ENCODE results near the gene KCND1.

KCND1 gene

DNA sequence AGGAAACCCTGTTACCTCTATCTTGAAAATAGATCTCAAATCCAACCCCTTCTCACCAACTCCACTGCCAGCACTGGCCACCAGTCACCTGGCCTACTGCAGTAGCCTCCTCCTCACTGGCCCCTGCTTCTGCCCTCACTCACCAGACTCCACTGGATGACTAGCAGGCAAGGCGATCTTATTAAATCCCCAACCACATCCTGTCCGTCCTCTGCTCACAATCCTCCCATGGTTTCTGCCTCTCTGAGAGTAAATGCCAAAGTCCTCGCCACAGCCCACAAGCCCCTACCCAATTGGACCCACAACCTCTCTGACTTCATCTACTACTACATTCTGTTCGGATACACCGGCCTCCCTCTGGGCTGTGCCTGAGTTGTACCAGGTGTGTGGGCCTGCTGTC is 47.4 kb downstream of the KCND1 start:
- H2BK120ac ChIP-seq (ENCODE audit: low read depth, low read length) = no peak overlapping the region
- H3K23ac ChIP-seq (ENCODE audit: low read length) = no peak overlapping the region
- no peak overlapping the region for H2BK15ac ChIP-seq (replicated peaks; ENCODE audit: low read depth)
- no peak overlapping the region for H3K27ac ChIP-seq (ENCODE audit: low read depth, low read length)
- no peak overlapping the region for H3K4me2 ChIP-seq (ENCODE audit: low read length)
- no peak overlapping the region for H3K56ac ChIP-seq (ENCODE audit: low read length)
- no peak overlapping the region for H4K5ac ChIP-seq (ENCODE audit: low read length)
- peaks cover 2% of the 10 kb centered on the region for H3K36me3 ChIP-seq (ENCODE audit: control insufficient read depth, insufficient read depth, low read length)
- no peak overlapping the region for H4K8ac ChIP-seq (ENCODE audit: low read depth, low read length)
- H3K79me2 ChIP-seq (ENCODE audit: control insufficient read depth, insufficient read depth, low read length) = no peaks in the 10 kb centered on the region
- H3K79me1 ChIP-seq (ENCODE audit: low read length) = no peaks in the 10 kb centered on the region
- no CpG with 5 or more reads among the region's 5 CpGs for WGBS (ENCODE audit: extremely low coverage, insufficient coverage, low lambda C conversion rate)
- H3K9ac ChIP-seq (ENCODE audit: low read length) = no peak overlapping the region
- H2AK5ac ChIP-seq (ENCODE audit: low read length) = no peak overlapping the region
- no peak overlapping the region for H3K18ac ChIP-seq (ENCODE audit: low read length)
- no peak overlapping the region for H3K4ac ChIP-seq (ENCODE audit: low read depth, low read length)
- no peak overlapping the region for H3K4me3 ChIP-seq (ENCODE audit: low read length)
- H2BK5ac ChIP-seq (ENCODE audit: low read length) = no peak overlapping the region
- no peak for DNase-seq
- H3K27me3 ChIP-seq (ENCODE audit: insufficient read depth, low read length, poor library complexity) = no peaks in the 10 kb centered on the region
- H3K4me1 ChIP-seq (ENCODE audit: control insufficient read depth, low read depth, low read length) = peaks cover 9% of the 10 kb centered on the region

DNA sequence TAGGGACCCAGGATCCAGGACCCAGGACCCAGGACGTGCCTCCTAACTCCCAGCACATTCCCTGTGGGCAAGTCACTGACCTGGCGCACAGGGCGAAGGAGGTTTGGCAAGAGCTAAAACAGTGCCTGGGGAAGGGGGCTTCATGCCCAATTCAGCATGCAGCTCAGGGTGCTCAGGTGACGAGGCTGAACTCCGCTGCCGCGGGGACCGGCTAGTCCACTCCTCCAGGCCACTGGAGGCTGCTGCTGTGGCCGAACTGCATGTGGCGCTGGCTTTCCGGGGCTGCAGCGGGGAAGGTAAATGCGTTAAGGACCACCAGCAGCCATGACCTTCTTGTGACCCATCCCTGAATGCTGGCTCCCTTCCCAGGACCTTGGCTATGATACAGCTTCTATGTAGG is 47.9 kb downstream of the KCND1 start:
- no CpG with 5 or more reads among the region's 13 CpGs for WGBS (ENCODE audit: extremely low coverage, insufficient coverage, low lambda C conversion rate)
- Histone ChIP-seq H3K18ac (ENCODE audit: low read length) (no peak overlapping the region), H3K27ac (ENCODE audit: low read depth, low read length) (no peak overlapping the region)

GRCh38 chrX:48920718-48921104 is 50.9 kb downstream of the KCND1 start:
- no peak overlapping the region for H3K27ac ChIP-seq (ENCODE audit: low read depth, low read length)
- no peak overlapping the region for H4K5ac ChIP-seq (ENCODE audit: low read length)
- peaks cover 9% of the 10 kb centered on the region for H3K4me1 ChIP-seq (ENCODE audit: control insufficient read depth, low read depth, low read length)
- H2BK120ac ChIP-seq (ENCODE audit: low read depth, low read length) = no peak overlapping the region
- no peak overlapping the region for H3K18ac ChIP-seq (ENCODE audit: low read length)
- H2BK15ac ChIP-seq (replicated peaks; ENCODE audit: low read depth) = no peak overlapping the region
- no peak overlapping the region for H4K8ac ChIP-seq (ENCODE audit: low read depth, low read length)
- H3K56ac ChIP-seq (ENCODE audit: low read length) = no peak overlapping the region
- H3K79me2 ChIP-seq (ENCODE audit: control insufficient read depth, insufficient read depth, low read length) = peaks cover 15% of the 10 kb centered on the region
- H3K79me1 ChIP-seq (ENCODE audit: low read length) = no peaks in the 10 kb centered on the region
- no peak overlapping the region for H3K4me2 ChIP-seq (ENCODE audit: low read length)
- no peak overlapping the region for H3K23ac ChIP-seq (ENCODE audit: low read length)
- H2AK5ac ChIP-seq (ENCODE audit: low read length) = no peak overlapping the region
- no peak overlapping the region for H3K4me3 ChIP-seq (ENCODE audit: low read length)
- WGBS (ENCODE audit: extremely low coverage, insufficient coverage, low lambda C conversion rate) = no CpG with 5 or more reads among the region's 4 CpGs
- DNase-seq = peak; percentile 52
- no peak overlapping the region for H2BK5ac ChIP-seq (ENCODE audit: low read length)
- no peaks in the 10 kb centered on the region for H3K27me3 ChIP-seq (ENCODE audit: insufficient read depth, low read length, poor library complexity)
- H3K9ac ChIP-seq (ENCODE audit: low read length) = no peak overlapping the region
- H3K36me3 ChIP-seq (ENCODE audit: control insufficient read depth, insufficient read depth, low read length) = peaks cover 2% of the 10 kb centered on the region
- no peak overlapping the region for H3K4ac ChIP-seq (ENCODE audit: low read depth, low read length)

More for the DNA sequence above, 47.9 kb downstream of the KCND1 start:
- H3K56ac ChIP-seq (ENCODE audit: low read length) = no peak overlapping the region
- H4K8ac ChIP-seq (ENCODE audit: low read depth, low read length) = no peak overlapping the region
- H3K4me1 ChIP-seq (ENCODE audit: control insufficient read depth, low read depth, low read length) = peaks cover 9% of the 10 kb centered on the region
- H2AK5ac ChIP-seq (ENCODE audit: low read length) = no peak overlapping the region
- H3K9ac ChIP-seq (ENCODE audit: low read length) = no peak overlapping the region
- H2BK15ac ChIP-seq (replicated peaks; ENCODE audit: low read depth) = no peak overlapping the region
- H3K36me3 ChIP-seq (ENCODE audit: control insufficient read depth, insufficient read depth, low read length) = peaks cover 2% of the 10 kb centered on the region
- H3K79me1 ChIP-seq (ENCODE audit: low read length) = no peaks in the 10 kb centered on the region
- H3K4me2 ChIP-seq (ENCODE audit: low read length) = no peak overlapping the region
- H3K27me3 ChIP-seq (ENCODE audit: insufficient read depth, low read length, poor library complexity) = no peaks in the 10 kb centered on the region
- H3K79me2 ChIP-seq (ENCODE audit: control insufficient read depth, insufficient read depth, low read length) = no peaks in the 10 kb centered on the region
- no peak overlapping the region for H3K4ac ChIP-seq (ENCODE audit: low read depth, low read length)
- no peak overlapping the region for H3K23ac ChIP-seq (ENCODE audit: low read length)
- DNase-seq = no peak
- no peak overlapping the region for H3K4me3 ChIP-seq (ENCODE audit: low read length)
- no peak overlapping the region for H2BK5ac ChIP-seq (ENCODE audit: low read length)
- no peak overlapping the region for H4K5ac ChIP-seq (ENCODE audit: low read length)
- no peak overlapping the region for H2BK120ac ChIP-seq (ENCODE audit: low read depth, low read length)

DNA sequence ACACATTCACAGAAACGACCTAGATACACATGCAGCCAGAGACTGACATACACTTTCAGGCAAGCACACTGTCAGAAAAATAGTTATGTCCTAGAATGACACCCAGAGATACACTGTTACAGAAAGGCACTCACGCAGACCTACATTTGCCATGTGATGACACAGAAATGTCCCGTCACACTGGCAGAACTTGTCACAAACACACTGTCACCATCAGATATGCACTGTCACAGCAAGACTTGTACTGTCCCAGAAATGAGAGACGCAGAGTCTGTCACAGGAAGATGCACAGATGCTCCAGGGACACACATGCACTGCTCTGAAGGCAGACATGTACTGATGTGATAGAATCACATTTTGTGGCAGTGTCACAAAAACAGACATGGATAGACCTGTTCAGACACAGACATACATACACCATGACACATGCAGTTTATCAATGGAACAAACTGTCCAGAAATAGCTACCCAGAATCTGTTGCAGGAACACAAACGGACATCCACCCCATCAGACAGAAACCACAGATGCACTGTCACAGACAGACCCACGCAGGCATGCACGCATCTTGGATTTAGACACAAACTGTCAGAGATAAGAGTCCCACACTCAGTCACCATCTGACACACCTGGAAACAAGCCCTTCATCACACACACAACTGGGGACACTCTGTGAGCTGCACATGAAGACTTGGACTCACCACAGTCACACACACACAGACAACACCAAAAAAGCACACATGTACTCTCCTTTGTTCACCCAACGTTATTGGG is 51.5 kb downstream of the KCND1 start:
- Histone ChIP-seq H3K4me2 (ENCODE audit: low read length) (no peak overlapping the region), H3K4me3 (ENCODE audit: low read length) (no peak overlapping the region), H3K36me3 (ENCODE audit: control insufficient read depth, insufficient read depth, low read length) (peaks cover 2% of the 10 kb centered on the region), H3K4me1 (ENCODE audit: control insufficient read depth, low read depth, low read length) (peaks cover 9% of the 10 kb centered on the region), H3K56ac (ENCODE audit: low read length) (peak overlapping the region; percentile 82), H3K4ac (ENCODE audit: low read depth, low read length) (peak overlapping the region; percentile 68), H3K27me3 (ENCODE audit: insufficient read depth, low read length, poor library complexity) (no peaks in the 10 kb centered on the region), H4K8ac (ENCODE audit: low read depth, low read length) (no peak overlapping the region), H4K5ac (ENCODE audit: low read length) (no peak overlapping the region), H2AK5ac (ENCODE audit: low read length) (peak overlapping the region; percentile 48), H2BK120ac (ENCODE audit: low read depth, low read length) (no peak overlapping the region), H3K9ac (ENCODE audit: low read length) (peak overlapping the region; percentile 74), H2BK15ac (replicated peaks; ENCODE audit: low read depth) (no peak overlapping the region), H3K18ac (ENCODE audit: low read length) (no peak overlapping the region), H3K23ac (ENCODE audit: low read length) (peak overlapping the region; percentile 48), H2BK5ac (ENCODE audit: low read length) (peak overlapping the region; percentile 29), H3K79me2 (ENCODE audit: control insufficient read depth, insufficient read depth, low read length) (peaks cover 15% of the 10 kb centered on the region), H3K79me1 (ENCODE audit: low read length) (no peaks in the 10 kb centered on the region), H3K27ac (ENCODE audit: low read depth, low read length) (peak overlapping the region; percentile 87)
- WGBS (ENCODE audit: extremely low coverage, insufficient coverage, low lambda C conversion rate) = no CpG with 5 or more reads among the region's 8 CpGs
- no peak for DNase-seq

- peak overlapping the region; percentile 44 for H3K18ac ChIP-seq (ENCODE audit: low read length)
- H3K4me3 ChIP-seq (ENCODE audit: low read length) = peak overlapping the region; percentile 16
- no peak overlapping the region for H2BK5ac ChIP-seq (ENCODE audit: low read length)
- H3K4me1 ChIP-seq (ENCODE audit: control insufficient read depth, low read depth, low read length) = peaks cover 9% of the 10 kb centered on the region
- peak; percentile 63 for DNase-seq
- no CpG with 5 or more reads among the region's 15 CpGs for WGBS (ENCODE audit: extremely low coverage, insufficient coverage, low lambda C conversion rate)
- H3K36me3 ChIP-seq (ENCODE audit: control insufficient read depth, insufficient read depth, low read length) = peaks cover 2% of the 10 kb centered on the region
- H3K79me2 ChIP-seq (ENCODE audit: control insufficient read depth, insufficient read depth, low read length) = peaks cover 15% of the 10 kb centered on the region
- H3K9ac ChIP-seq (ENCODE audit: low read length) = peak overlapping the region; percentile 74
- H4K8ac ChIP-seq (ENCODE audit: low read depth, low read length) = no peak overlapping the region
- no peaks in the 10 kb centered on the region for H3K27me3 ChIP-seq (ENCODE audit: insufficient read depth, low read length, poor library complexity)
- H3K4me2 ChIP-seq (ENCODE audit: low read length) = peak overlapping the region; percentile 38
- peak overlapping the region; percentile 68 for H3K4ac ChIP-seq (ENCODE audit: low read depth, low read length)
- no peak overlapping the region for H3K23ac ChIP-seq (ENCODE audit: low read length)
- no peak overlapping the region for H2BK15ac ChIP-seq (replicated peaks; ENCODE audit: low read depth)
- no peaks in the 10 kb centered on the region for H3K79me1 ChIP-seq (ENCODE audit: low read length)
- H2AK5ac ChIP-seq (ENCODE audit: low read length) = no peak overlapping the region
- no peak overlapping the region for H4K5ac ChIP-seq (ENCODE audit: low read length)
- peak overlapping the region; percentile 87 for H3K27ac ChIP-seq (ENCODE audit: low read depth, low read length)
- peak overlapping the region; percentile 82 for H3K56ac ChIP-seq (ENCODE audit: low read length)
- no peak overlapping the region for H2BK120ac ChIP-seq (ENCODE audit: low read depth, low read length)
Observed at GRCh38 chrX:48919360-48919841, 52.2 kb downstream of the KCND1 start.
